HFF-Myc (cell line): ENCODE data around the gene FER1L5.

Experiments
- DNase-seq: peaks from one replicate; pipeline ENCODE4 v3.0.0-alpha.2; 2011; ENCODE audit warnings: low read depth; ENCODE audit errors: extremely low read depth
- H3K4me3 ChIP-seq: replicated peaks from 2 replicates; pipeline ENCODE4 v1.5.1; 2011; ENCODE audit warnings: low read depth, mild to moderate bottlenecking, control low read depth, low read length
- CTCF ChIP-seq: IDR thresholded peaks from 2 replicates; pipeline ENCODE4 v1.5.1; 2012; ENCODE audit warnings: mild to moderate bottlenecking, low read depth, low read length, control low read depth; ENCODE audit errors: missing control alignments

The FER1L5 gene

GRCh38 chr2:96739076-96739632, 96.6 kb downstream of the FER1L5 start:
- no peak for TF ChIP-seq CTCF
- H3K4me3 ChIP-seq, result peak overlapping the region; percentile 68
- DNase-seq, result no peak

- peak within 1 kb of the TSS; percentile 68 for H3K4me3 ChIP-seq
- no peak for TF ChIP-seq CTCF
- DNase-seq, result peak; percentile 90
These were observed 97.3 kb downstream of the FER1L5 start, which contains the start of gene LMAN2L for GRCh38 chr2:96739633-96740428. Gene LMAN2L (minus strand): TSS chr2:96740064. CDS start chr2:96740040, 24 bp downstream.

- no peak for TF ChIP-seq CTCF
- H3K4me3 ChIP-seq, result no peak overlapping the region
- no peak for DNase-seq
These were observed 104.6 kb downstream of the FER1L5 start for GRCh38 chr2:96747061-96747617.

GRCh38 chr2:96751800-96752199, 109.2 kb downstream of the FER1L5 start:
- TF ChIP-seq CTCF, result no peak
- DNase-seq, result no peak
- no peak overlapping the region for H3K4me3 ChIP-seq

GRCh38 chr2:96753661-96754282, 111.2 kb downstream of the FER1L5 start:
- H3K4me3 ChIP-seq, result no peak overlapping the region
- no peak for TF ChIP-seq CTCF
- no peak for DNase-seq

- no peak for TF ChIP-seq CTCF
- no peak for DNase-seq
- H3K4me3 ChIP-seq, result no peak overlapping the region
These were observed 111.8 kb downstream of the FER1L5 start for GRCh38 chr2:96754317-96754716.
